Panc1 (cell line): Measurements from ENCODE around the gene MACROD2. TPM values are rescaled to one million over a fixed set of nuclear protein-coding genes. Genes with fewer than 3 reads are reported as not detected.

Experiments
- ATAC-seq: fragments of 200-7000 bp; cut with Tn5 transposase; 2 replicates; pipeline ENCODE4 v1.9.1; 2020; ENCODE audit warnings: mild to moderate bottlenecking, moderate library complexity
- BruUV-seq: library from RNA; stranded (reverse); fragments of 400-500 nt; replicated peaks from 2 replicates; lab custom pipeline; 2021; lab: Mats Ljungman, UMichigan
- CTCF ChIA-PET: fragments of 300-600 bp; sonication (Branson Sonifier 250); formaldehyde crosslinking; loops from one replicate; lab custom pipeline; 2022; ENCODE audit warnings: antibody characterized with exemption; lab: Charles Lee
- POLR2A ChIA-PET: fragments of 300-600 bp; sonication (Branson Sonifier 250); formaldehyde crosslinking; loops from one replicate; lab custom pipeline; 2022; ENCODE audit warnings: antibody characterized with exemption; lab: Charles Lee
- DNase-seq: peaks from one replicate; pipeline ENCODE4 v3.0.0-alpha.2; 2010; ENCODE audit warnings: low read depth, low spot score
- H3K27ac ChIP-seq: 2 replicates; pipeline ENCODE4 v1.5.1; 2011; ENCODE audit warnings: mild to moderate bottlenecking, low read length, inconsistent platforms
- H3K27me3 ChIP-seq: fragments of 200-500 bp; sonication (Bioruptor generic); 2 replicates; pipeline ENCODE4 v1.6.0; 2014; ENCODE audit warnings: low read length, inconsistent platforms; ENCODE audit not compliant: control insufficient read depth, insufficient read depth
- H3K36me3 ChIP-seq: fragments of 200-500 bp; sonication (Bioruptor generic); 2 replicates; pipeline ENCODE4 v1.5.1; 2014; ENCODE audit warnings: inconsistent platforms, mild to moderate bottlenecking, low read length, moderate library complexity; ENCODE audit not compliant: control insufficient read depth, insufficient read depth
- H3K4me1 ChIP-seq: 2 replicates; pipeline ENCODE4 v1.5.1; 2011; ENCODE audit warnings: inconsistent platforms, mild to moderate bottlenecking, low read length, moderate library complexity; ENCODE audit not compliant: control insufficient read depth, insufficient read depth
- H3K4me3 ChIP-seq, 2 experiments: 2 replicates each; pipeline ENCODE4 v1.5.1; 2011 to 2012; ENCODE audit warnings: low read depth in 2 of 2, low read length in 2 of 2, mild to moderate bottlenecking in 2 of 2, inconsistent platforms in 1 of 2, moderate library complexity in 1 of 2
- H3K9me3 ChIP-seq: fragments of 200-500 bp; sonication (Bioruptor generic); 2 replicates; pipeline ENCODE4 v1.5.1; 2014; ENCODE audit warnings: low read depth, mild to moderate bottlenecking, inconsistent platforms, low read length, moderate library complexity; ENCODE audit not compliant: control insufficient read depth, insufficient read depth
- POLR2AphosphoS5 ChIP-seq: IDR thresholded peaks from 2 replicates; pipeline ENCODE4 v1.6.1; 2012; ENCODE audit warnings: mild to moderate bottlenecking, low read depth, low read length, moderate library complexity
- SIN3A ChIP-seq: IDR thresholded peaks from 2 replicates; pipeline ENCODE4 v1.6.1; 2012; ENCODE audit warnings: low read depth, mild to moderate bottlenecking, low read length, moderate library complexity, borderline replicate concordance; ENCODE audit not compliant: insufficient read depth
- TCF7L2 ChIP-seq: IDR thresholded peaks from 2 replicates; pipeline ENCODE4 v1.6.1; 2011; ENCODE audit warnings: mild to moderate bottlenecking, low read depth, low read length, inconsistent platforms
- in situ Hi-C: cut with HindIII; loops from 2 replicates; pipeline ENCODE4 v1.10.0; 2016; ENCODE audit warnings: low sequenced_read_pairs, low pct_unique_long_range_greater_than_20kb
- intact Hi-C: fragments of 100-400 bp; cut with micrococcal nuclease; formaldehyde crosslinking; loops from one replicate; pipeline ENCODE4 v1.10.0; 2022; ENCODE audit not compliant: unreplicated experiment
- total RNA-seq: library from RNA; stranded (reverse); gene quantifications from one replicate; pipeline ENCODE4 v1.2.1, GENCODE V29; 2021; ENCODE audit not compliant: unreplicated experiment
- TF ChIP-seq, protein P1 (sequence below): fragments of 450-650 bp; IDR thresholded peaks from 2 replicates; pipeline ENCODE4 v1.5.1; 2017; ENCODE audit warnings: mild to moderate bottlenecking
- TF ChIP-seq, protein P2 (sequence below), 2 experiments: IDR thresholded peaks; 2 replicates each; pipeline ENCODE4 v1.6.1; 2011 to 2012; ENCODE audit warnings: low read depth in 2 of 2, control low read depth in 1 of 2, low read length in 1 of 2, mild to moderate bottlenecking in 1 of 2, moderate library complexity in 1 of 2; ENCODE audit not compliant: insufficient read depth in 1 of 2

MACROD2 gene
- total RNA-seq, 1 experiment from 2014 or later, result 1.2 TPM

DNA sequence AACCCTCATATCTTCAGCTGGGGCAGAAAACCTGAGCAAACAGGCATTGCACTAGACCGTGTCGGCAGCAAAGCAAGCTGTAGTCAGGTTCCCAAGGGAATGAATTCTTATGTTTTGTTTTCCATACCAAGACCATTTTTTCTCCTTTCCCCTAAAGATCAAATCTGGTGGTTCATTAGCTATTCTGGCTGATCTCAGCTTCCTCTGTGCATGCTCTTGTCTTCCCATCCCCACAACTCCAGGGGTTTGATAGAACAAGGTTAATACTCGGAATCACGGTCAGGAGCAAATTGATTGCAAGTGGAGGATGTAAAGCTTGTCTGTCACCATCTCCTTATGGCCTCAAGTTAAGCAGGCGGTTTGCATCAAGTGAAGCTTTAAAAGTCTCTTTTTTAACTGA, 1799.1 kb downstream of the MACROD2 start:
- in situ Hi-C loops, result no loop called here
- Histone ChIP-seq H3K9me3 (no peaks in the 10 kb centered on the region), H3K27ac (no peak overlapping the region), H3K4me1 (no peaks in the 10 kb centered on the region), H3K4me3 (no peak overlapping the region), H3K27me3 (no peaks in the 10 kb centered on the region), H3K36me3 (no peaks in the 10 kb centered on the region)
- BruUV-seq, result no TSS peak
- ATAC-seq, result no peak
- TF ChIP-seq, protein P1, sequence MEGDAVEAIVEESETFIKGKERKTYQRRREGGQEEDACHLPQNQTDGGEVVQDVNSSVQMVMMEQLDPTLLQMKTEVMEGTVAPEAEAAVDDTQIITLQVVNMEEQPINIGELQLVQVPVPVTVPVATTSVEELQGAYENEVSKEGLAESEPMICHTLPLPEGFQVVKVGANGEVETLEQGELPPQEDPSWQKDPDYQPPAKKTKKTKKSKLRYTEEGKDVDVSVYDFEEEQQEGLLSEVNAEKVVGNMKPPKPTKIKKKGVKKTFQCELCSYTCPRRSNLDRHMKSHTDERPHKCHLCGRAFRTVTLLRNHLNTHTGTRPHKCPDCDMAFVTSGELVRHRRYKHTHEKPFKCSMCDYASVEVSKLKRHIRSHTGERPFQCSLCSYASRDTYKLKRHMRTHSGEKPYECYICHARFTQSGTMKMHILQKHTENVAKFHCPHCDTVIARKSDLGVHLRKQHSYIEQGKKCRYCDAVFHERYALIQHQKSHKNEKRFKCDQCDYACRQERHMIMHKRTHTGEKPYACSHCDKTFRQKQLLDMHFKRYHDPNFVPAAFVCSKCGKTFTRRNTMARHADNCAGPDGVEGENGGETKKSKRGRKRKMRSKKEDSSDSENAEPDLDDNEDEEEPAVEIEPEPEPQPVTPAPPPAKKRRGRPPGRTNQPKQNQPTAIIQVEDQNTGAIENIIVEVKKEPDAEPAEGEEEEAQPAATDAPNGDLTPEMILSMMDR, result no peak
- TF ChIP-seq POLR2AphosphoS5, result no peak
- TF ChIP-seq TCF7L2, result no peak
- TF ChIP-seq SIN3A, result no peak
- TF ChIP-seq, protein P2, sequence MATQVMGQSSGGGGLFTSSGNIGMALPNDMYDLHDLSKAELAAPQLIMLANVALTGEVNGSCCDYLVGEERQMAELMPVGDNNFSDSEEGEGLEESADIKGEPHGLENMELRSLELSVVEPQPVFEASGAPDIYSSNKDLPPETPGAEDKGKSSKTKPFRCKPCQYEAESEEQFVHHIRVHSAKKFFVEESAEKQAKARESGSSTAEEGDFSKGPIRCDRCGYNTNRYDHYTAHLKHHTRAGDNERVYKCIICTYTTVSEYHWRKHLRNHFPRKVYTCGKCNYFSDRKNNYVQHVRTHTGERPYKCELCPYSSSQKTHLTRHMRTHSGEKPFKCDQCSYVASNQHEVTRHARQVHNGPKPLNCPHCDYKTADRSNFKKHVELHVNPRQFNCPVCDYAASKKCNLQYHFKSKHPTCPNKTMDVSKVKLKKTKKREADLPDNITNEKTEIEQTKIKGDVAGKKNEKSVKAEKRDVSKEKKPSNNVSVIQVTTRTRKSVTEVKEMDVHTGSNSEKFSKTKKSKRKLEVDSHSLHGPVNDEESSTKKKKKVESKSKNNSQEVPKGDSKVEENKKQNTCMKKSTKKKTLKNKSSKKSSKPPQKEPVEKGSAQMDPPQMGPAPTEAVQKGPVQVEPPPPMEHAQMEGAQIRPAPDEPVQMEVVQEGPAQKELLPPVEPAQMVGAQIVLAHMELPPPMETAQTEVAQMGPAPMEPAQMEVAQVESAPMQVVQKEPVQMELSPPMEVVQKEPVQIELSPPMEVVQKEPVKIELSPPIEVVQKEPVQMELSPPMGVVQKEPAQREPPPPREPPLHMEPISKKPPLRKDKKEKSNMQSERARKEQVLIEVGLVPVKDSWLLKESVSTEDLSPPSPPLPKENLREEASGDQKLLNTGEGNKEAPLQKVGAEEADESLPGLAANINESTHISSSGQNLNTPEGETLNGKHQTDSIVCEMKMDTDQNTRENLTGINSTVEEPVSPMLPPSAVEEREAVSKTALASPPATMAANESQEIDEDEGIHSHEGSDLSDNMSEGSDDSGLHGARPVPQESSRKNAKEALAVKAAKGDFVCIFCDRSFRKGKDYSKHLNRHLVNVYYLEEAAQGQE (IDR thresholded peaks at IDR 0.05; ENCODE audit: insufficient read depth in 1 of 2, low read depth in 2 of 2, low read length in 1 of 2), result no peak
- ChIA-PET POLR2A (no interaction called here), CTCF (no interaction called here)
- DNase-seq, result no peak
- intact Hi-C loops, result no loop called here

DNA sequence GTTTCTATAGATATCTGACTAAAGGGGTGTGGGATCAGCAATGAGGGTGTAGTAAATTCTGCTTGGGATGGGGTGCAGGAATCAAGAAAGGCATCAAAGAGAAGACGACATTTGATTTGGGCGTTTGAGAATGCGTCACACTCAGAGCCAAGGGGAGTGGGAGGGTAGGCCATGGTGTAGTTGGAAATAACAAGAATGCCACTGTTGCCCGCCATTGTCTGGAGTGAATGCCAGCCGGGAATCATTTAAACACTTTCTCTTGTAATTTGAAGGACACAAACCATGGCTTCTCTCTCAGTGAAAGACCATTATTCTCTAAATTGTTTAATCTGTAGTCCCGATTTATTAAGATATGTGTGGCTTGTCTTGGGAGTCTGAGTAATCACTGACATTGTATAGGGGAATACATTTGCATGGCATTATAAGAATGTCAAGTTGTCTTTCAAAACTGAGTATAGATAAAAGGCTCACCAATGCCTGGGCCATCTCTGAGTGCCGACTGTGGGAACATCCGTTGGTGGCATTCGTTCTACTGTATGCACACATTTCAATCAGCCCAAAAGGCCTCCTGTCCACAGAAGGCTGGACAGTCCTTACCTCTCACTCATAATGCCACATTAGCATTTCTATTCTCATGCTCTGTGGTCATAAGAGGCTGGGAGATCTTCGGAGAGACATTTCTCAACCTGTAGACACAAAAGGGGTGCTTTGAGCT, 1800.1 kb downstream of the MACROD2 start:
- H3K4me1 ChIP-seq, result no peaks in the 10 kb centered on the region
- ChIA-PET CTCF (no interaction called here), POLR2A (no interaction called here)
- no peak for ATAC-seq
- in situ Hi-C loops, result no loop called here
- no peaks in the 10 kb centered on the region for H3K27me3 ChIP-seq
- no peaks in the 10 kb centered on the region for H3K9me3 ChIP-seq
- DNase-seq, result no peak
- no TSS peak for BruUV-seq
- H3K4me3 ChIP-seq, result no peak overlapping the region
- no peak overlapping the region for H3K27ac ChIP-seq
- TF ChIP-seq TCF7L2, result no peak
- TF ChIP-seq POLR2AphosphoS5, result no peak
- TF ChIP-seq SIN3A, result no peak
- TF ChIP-seq, protein P2 (IDR thresholded peaks at IDR 0.05; ENCODE audit: insufficient read depth in 1 of 2, low read depth in 2 of 2, low read length in 1 of 2), result no peak
- TF ChIP-seq, protein P1, result no peak
- intact Hi-C loops, result no loop called here
- H3K36me3 ChIP-seq, result no peaks in the 10 kb centered on the region
